ENCODE measurements around the gene ZNF175.
"Not testable (repeated sequence)": the region's sequence is repeated elsewhere in the genome, so short reads cannot be mapped to it uniquely, and the experiment has no call there.

ZNF175 gene

DNA sequence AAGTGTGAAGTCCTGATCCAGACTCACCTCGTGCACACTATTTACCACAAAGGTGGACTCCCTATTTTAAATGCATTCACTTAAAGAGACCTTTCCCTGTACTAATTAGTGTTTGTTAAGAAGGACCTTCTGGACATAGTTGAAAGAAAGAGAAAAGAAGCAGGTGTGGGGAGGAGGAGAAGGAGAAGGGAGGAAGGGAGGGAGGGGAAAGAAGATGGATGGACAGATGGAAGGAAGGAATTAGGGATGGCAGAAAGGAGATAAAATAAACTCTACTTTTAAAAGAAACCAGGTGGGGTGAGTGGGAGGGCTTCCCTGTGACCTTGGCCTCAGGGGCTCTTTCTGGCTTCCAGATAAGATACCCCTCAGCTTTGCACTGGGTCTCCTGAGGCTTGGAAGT lies 21.4 kb downstream of the ZNF175 start:
- DNase-seq (ENCODE audit: low read depth) = no peak

DNA sequence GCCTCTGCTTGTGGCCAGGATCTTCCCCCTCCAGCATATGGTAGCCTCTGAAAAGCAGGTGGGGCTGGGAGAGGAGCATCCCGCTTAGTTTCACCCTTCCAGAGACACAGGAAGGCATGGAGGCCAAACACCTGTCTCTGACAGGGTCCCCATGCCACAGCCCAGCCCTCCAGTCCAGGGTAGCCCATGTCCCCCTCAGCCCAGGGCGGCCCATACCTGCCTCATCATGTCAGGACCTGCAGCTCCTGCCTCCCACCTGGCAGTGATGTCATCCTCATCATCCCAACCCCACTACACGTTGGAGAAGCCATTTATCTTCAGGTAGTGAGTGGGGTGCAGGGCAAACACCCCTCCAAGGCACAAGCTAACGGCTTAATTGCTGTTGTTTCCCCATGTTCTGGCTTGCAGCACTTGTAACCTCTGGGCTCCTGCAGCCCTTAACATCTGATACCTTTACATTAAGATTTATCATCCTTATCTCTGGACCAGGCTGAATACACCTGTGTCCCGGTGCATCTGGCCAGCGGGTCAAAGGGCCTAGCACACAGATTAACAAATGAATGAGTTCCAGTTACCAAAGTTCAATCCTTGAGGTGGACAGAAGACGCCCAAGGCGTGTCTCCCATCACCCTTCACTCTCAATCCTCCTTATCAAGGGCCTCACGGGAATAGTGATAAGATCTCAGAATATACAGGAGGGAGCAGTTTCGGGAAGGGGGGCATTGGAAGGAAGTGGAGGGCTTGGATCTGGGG lies 22.2 kb downstream of the ZNF175 start:
- DNase-seq (ENCODE audit: low read depth) = no peak

DNA sequence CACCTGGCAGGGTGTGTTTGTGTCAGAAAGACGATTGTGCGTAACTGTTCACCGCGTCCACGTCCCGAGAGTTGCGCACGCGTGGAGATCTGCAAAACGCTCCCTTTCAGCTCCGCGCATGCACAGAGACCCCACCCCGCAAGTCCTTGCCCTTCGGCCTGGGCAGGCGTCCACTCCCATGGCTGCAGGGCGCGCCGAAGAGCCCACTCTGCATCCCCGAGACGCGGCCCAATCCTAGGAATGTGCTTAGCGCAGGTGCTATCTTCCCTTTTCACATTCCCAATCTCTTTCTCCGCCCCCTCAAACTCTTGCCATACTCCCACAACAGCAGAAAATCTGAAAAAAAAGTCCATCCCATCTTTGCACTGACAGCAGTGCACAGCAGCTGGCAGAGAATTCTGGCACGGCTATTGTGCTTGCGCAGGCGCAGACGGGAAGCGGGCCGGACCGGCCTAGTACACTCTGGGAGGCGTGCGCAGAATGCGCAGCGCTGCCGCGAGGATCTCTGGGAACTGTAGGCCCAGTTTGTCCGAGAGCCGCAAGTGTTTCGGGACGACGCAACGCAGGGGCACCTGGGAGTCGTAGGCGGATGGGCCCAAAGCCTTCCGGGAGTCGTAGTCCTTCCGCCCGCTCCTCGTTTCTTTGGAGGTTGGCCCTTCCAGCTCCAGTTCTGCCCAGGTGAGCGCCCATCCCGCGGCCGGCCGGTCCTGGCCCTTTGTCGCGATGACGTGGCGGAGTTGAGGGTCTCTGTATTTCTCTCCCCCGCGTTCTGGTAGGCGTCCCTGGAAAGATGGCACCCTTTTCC lies 23.1 kb downstream of the ZNF175 start:
- peak; percentile 89 for DNase-seq (ENCODE audit: low read depth)

DNA sequence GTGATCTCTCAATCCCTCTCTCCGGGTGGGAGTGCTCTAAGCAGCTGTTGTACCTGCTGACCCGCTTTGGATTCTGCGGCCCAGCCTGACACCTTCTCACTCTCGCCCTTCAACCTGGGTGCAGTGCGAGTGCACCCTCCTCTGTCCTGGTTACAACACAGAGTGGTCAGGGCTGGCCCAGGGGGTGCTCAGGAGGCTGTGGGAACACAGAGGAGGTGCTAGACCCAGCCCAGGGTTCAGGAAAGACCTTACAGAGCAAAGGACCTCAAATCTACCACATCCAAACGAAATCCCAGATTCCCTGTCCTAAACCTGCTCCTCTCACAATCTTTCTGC lies 23.7 kb downstream of the ZNF175 start:
- DNase-seq (ENCODE audit: low read depth) = no peak

DNA sequence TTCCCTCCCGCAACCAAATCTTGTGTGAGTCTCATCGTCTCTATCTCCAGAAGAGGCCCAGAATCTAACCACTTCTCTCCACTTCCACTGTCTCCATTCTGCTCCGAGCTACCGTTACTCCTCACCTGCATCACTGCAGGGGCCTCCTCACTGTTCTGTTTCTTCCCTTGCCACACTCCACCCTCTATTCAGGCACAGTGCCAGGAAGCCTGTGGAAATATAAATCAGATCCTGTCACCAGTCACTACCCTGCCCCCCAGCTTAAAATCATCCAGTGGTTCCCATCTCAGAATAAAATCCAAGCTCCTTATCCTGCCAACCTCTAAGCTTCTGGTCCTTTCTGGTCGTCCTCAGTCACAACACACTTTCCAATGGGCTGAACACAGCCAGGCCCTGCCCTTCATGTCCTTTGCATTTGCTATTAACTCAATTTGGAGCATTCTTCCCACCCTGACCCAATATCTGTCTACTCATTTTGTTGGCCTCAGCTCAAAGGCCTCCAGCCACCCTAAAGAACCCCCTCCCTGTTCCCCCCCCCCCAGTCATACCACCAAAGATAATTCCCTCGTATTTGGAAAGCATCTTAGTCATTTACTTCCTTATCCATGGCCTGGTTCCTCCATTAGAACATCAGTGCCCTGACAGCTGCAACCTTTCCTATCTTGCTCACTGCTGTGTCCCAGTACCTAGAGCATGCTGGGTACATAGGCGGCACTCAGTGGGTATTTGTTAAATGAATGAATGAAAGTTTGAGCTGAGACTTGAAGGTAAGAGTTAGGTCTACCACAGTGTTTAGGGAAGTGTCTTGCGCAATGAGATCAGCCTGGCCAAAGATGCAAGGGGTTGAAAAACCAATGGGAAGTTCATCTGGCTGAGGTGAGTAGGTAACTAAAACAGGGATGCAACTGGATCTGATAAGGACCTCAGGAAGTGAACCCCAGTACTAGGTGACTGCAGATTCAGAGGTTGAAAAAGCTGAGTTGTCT lies 24.4 kb downstream of the ZNF175 start:
- DNase-seq (ENCODE audit: low read depth) = no peak

DNA sequence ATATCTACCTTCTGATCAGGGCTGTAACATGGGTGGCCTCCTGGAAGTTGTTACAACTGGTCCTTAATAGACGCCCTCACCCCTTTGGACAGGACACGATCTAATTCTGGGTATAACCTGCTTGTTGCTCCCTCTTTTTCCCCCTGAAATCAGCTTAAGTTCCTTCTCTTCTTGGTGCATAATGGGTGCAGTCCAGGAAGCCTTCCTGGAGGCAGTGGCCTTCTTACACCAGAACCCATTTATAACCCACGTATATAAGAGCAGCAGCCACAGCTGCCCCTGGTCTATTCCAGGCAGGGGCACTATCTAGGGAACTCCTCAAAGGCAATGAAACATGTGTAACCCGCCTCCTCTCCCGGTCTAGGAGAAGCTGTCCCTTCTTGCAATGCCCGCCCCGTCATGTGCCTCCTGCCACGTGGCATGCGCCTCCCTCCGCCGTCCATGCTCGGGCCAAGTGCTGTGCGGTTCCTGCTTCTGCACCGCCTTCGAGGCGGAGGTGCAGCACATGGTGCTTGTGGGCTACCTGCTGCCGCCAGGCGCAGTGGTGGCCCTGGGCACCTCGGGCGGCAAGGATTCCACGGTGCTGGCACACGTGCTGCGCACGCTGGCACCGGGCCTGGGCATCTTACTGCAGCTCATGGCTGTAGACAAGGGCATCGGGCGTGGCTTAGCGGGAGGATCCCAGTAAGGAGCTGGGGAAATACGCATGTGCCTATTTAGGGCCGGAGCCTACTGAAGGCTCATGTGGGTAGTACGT lies 27.3 kb downstream of the ZNF175 start:
- no peak for DNase-seq (ENCODE audit: low read depth)

DNA sequence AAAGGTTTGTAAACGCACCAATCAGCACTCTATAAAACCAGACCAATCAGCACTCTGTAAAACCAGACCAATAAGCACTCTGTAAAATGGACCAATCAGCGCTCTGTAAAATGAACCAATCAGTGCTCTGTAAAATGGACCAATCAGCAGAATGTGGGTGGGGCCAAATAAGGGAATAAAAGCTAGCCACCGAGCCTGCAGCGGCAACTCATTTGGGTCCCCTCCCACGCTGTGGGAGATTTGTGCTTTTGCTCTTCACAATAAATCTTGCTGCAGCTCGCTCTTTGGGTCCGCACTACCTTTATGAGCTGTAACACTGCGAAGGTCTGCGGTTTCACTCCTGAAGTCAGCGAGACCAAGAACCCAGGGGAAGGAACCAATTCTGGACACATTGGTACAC lies 28.0 kb downstream of the ZNF175 start:
- DNase-seq (ENCODE audit: low read depth) = no peak

DNA sequence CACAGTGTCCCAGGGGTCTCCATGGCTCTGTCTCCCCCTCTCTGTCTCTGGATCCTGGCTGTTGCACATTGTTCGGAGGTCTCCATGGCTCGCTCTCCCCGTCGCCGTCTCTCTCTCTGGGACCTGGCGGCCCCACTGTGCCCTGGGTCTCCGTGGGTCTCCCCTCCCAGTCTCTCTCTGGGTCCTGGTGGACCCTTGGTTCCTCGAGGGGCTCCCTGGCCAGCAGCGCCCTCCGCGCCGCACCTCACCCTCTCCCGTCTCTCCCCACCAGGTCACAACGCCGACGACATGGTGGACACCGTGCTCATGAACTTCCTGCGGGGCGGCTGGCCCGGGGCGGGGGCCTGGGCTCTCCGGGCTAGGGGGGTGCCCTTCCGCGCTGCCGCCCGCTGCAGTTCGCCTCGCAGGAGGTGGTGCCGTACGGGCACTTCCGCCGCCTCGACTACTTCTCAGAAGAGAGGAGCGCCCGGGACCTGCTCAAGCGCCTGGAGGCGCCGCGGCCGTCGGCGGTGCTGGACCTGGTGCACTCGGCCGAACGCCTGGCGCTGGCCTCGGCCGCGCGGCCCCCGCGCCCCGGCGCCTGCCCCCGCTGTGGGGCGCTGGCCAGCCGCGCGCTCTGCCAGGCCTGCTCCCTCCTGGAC lies 30.0 kb downstream of the ZNF175 start:
- DNase-seq (ENCODE audit: low read depth) = no peak

DNA sequence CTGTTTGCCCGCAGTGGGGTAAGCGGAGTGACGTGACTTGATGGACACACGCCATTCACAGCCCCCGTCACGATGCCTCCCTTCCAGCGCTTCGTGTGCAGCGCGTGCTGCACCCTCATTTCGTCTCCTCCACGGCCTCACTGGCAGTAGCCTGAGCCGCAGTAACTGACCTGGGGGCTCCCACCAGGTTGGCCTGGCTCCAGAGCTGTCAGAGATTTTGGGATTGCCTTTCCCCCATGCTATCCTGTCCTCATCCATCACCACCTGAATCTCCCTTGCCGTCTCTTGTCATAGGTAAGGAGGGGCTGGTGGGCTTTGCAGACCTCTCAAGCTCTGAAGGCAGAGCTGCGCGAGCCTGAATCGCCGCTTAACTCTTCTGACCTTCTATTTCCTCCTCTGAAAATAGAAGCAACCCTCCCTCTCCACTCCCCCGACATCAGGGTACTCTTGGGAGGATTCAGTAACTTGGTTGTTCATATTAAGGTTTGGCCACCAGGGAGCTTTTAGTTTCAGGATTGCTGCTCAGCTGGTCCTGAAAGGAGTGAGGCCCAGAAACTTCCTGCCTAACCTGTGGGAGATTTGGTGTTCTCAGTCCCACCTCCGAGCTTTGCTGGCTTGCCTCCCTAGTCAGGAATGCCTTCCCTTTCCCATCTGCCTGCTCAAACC lies 31.2 kb downstream of the ZNF175 start:
- DNase-seq (ENCODE audit: low read depth) = no peak

DNA sequence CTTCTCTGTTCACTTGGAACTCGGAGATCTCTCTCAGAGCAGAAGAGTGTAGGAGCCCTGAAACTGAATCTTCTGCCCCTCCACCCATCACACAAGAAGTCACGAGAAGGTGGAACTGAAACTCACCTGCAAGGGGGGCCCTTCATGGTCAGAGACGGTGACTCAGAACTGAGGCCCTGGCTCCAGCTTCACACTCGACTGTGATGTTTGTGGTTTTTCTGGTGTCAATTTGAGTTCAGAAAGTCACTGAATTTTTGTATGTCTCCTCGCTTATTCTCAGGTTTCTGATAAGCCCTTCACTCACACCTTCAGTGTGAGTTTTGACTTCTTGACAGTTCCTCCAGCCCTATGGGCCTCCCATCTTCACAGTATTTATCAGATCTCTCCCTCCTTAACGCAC lies 36.0 kb downstream of the ZNF175 start:
- no peak for DNase-seq (ENCODE audit: low read depth)

DNA sequence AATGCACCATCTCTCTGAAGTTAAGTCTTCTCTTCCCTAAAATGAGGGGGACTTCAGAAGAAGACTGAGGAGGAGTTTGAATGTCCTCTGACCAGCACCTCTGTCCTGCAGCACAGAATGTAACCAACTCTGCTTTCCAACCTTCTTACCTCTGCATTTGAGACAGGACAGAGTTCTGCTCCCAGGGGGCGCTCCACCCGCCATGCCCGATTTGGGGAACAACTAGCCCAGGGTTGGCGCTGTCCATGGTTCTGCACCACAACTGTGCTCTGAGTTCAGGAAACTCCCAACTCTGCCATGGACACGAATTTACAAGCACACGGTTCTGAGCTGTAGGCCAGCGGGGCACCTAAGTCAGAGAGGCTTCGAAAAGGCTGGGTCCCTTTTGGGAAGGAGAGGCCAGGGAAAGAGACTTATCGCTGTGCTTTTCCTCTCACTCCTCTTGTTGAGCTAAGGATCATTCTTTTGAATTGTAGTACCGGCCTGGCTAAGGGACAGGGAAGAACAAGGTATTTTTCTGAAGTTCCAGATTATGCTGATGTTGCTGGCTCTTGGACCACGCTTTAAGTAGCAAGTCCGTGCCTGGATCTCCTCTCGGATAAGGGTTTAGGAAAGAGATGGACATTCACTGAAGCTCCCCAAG lies 37.0 kb downstream of the ZNF175 start:
- no peak for DNase-seq (ENCODE audit: low read depth)

DNA sequence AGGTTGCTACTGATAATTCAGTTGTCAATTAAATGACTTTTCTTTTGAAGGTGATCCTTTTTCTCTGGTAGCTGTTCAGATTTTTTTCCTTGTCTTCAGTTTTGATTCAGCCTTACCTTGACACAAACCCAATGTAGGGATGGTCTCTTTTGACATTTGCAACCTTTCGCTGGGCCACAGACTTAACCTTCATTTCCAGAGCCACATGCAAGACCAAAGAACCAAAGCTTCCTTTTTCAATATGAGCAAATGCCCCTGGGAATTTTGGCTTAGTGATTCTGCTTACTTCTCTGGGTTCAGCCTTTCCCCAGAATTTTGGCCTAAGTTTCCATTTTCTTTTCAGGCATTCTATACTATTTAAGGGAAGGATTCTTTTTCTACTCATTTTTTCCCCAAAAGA lies 39.5 kb downstream of the ZNF175 start:
- DNase-seq (ENCODE audit: low read depth) = no peak

DNA sequence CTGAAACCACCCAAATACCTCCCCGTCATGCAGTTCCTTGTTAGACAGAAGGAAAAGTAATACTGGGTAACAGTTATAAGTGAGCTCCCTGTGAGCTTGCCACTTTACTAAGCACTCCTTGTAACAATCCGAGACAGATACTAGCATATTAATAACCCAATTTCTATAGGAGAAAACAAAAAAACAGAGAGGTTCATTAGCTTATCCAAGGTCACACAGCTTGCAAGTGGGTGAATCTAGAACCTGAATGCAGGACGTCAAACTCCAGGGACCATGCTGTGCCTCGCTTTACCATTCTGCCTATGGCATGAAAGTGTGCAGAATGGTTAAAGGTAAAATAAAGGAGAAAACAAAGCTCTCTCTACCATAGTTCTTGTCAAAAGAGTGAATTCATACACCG lies 43.7 kb downstream of the ZNF175 start:
- no peak for DNase-seq (ENCODE audit: low read depth)

DNA sequence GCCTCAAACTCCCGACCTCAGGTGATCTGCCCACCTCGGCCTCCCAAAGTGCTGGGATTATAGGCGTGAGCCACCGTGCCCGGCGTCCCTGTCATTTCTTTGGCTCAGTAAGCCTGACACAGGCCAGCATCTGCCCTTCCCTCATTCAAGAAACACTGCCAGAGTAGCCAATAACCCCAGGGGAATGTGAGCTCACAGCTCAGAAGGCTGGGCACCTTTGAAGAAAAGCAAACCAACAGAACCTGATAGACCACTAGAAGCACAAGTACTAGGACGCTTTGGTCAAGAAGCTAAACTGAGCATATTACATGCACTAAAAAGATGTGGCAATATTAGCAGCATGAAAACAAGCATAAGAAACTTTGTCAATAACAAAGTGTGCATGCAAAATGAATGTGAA lies 44.9 kb downstream of the ZNF175 start:
- DNase-seq (ENCODE audit: low read depth) = no peak

DNA sequence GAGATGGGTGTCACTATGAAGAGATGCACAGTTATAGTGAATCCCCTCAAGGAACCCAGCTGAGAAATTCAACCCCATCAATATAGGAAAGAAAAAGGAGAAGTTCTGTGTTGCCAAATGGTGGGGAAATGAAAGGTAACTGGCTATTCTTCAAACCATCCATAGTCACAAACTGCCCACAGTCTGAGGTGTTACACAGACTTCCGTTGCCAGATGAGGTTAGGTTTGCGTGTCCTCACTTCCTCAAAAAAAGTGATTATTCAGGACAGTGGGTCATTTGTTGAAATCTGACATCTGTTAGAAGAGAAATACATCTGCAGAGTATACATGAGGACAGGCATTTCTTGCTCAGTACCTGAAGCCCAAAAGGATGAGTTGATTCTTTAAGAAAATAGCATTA lies 50.1 kb downstream of the ZNF175 start:
- DNase-seq (ENCODE audit: low read depth) = no peak

DNA sequence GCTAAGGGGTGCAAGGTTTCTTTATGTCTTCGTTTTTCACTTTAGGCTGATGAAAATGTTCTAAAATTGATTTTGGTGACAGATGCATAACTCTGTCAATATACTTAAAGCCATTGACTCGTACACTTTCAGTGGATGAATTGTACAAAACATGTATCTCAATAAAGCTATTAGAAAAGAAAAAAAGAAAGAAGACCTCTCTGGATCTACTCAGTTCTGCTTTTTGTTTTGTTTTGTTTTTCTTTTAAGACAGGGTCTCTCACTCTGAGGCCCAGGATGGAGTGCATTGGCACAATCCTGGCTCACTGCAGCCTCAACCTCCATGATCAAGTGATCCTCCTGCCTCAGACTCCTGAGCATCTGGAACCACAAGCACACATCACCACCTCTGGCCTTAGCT lies 55.6 kb downstream of the ZNF175 start:
- no peak for DNase-seq (ENCODE audit: low read depth)

DNA sequence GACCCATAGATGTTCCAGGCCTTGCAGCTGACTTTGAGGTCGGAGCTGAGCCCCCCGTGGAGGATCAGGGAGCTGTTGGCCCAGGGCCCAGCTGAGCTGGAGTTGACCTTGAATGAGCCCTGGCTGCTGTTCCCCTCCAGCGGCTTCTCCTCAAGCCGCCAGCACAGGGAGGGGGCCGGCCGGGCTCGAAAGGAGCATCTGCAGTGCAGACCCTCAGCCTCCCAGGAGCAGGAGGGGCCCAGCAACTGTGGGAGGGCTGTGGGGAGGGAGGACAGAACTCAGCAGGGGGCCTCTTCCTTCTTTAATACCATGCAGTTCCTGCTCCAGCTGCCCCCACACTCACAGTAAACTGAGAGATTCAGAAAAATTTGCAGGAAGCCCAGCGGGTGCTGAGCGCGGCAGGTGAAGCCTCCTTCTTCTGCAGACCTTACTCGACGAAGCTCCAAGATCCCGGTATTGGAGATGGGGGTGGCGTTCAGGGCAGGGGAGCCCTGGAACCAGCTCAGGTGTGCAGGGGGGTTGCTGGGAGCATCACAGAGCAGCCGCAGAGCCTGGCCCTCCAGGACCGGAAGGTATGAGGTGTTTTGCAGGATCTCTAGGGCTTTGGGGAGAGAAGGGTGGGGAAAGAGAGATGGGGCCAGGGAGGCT lies 56.5 kb downstream of the ZNF175 start:
- DNase-seq (ENCODE audit: low read depth) = no peak

DNA sequence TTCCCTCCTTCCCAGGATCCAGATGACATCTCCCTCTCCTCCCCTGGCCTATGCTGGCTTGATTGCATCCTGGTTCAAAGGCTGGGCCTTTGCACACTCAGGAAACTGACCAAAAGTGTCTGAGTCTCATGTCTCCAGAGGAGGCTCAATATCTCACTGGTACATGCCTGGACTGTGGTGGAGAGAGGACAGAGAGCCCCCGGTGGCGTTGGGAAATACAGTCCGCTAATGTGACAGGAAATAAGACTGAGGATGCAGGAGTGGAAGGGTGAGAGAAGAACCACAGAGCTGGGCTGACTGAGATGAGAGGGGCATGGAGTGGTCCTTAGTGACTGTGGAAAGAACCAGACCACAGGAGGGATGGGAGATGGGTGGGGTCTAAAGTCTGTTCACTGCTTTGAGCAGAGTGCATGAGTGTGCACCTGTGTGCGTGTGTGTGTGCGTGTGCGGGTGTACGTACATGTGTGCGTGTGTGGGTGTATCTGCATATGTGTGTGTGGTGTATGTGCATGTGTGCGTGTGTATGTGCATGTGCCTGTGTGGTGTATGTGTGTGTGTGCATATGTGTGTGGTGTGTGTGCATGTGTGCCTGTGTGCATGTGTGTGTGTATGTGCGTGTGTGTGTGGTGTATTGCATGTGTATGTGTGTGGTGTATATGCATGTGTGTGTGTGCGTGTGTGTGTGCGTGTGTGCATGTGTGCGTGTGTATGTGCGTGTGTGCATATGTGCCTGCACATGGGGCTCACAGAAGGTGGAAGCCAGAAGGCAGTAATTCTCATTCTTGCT lies 57.3 kb downstream of the ZNF175 start:
- DNase-seq (ENCODE audit: low read depth) = no peak

DNA sequence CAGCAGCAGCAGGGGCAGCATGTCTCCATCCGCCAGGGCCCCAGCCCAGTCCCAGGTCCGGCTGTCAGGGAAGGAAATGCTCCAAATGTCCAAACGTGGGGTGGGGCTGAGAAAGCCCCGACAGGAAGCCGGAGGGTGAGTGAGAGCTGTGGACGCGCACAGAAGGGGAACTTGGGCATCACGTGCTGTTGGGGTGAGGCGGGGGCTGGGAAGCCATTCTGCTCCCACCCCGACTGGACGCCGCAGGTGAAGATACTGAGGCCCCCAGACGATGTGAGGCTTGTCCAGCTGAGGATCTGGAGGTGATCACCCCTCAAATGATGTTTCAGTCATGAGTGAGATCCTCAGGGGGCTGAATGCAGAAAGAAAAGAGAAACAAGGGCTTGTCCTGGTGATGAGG lies 59.2 kb downstream of the ZNF175 start, which contains the start of gene SIGLEC5:
Gene SIGLEC5 (minus strand): TSS at position 87 of the 400 bp plus-strand sequence. CDS start 66 bp downstream, at position 21.
- not testable (repeated sequence) for DNase-seq (ENCODE audit: low read depth)
